NT2/D1 (cell line): ENCODE data around the gene ADAMTS7.

ENCODE experiments used
- SUZ12 ChIP-seq: IDR thresholded peaks from 2 replicates; pipeline ENCODE4 v1.6.1; 2011; ENCODE audit not compliant: insufficient read length, insufficient read depth; ENCODE audit errors: extremely low read depth
- ZNF274 ChIP-seq: IDR thresholded peaks from 2 replicates; pipeline ENCODE4 v1.6.1; 2011; ENCODE audit warnings: mild to moderate bottlenecking, low read depth, low read length

- no peak for TF ChIP-seq ZNF274
- no peak for TF ChIP-seq SUZ12
These were observed 21.2 kb downstream of the ADAMTS7 start for GRCh38 chr15:78790027-78790426.
